Activated T-cell treated with anti-CD3 and anti-CD28 coated beads for 1 hour (primary cell): ENCODE data around the gene CAV1.

Experiments used
- DNase-seq: peaks from one replicate; pipeline ENCODE4 v3.0.0-alpha.2; 2020; ENCODE audit warnings: low read depth

Gene CAV1

DNA sequence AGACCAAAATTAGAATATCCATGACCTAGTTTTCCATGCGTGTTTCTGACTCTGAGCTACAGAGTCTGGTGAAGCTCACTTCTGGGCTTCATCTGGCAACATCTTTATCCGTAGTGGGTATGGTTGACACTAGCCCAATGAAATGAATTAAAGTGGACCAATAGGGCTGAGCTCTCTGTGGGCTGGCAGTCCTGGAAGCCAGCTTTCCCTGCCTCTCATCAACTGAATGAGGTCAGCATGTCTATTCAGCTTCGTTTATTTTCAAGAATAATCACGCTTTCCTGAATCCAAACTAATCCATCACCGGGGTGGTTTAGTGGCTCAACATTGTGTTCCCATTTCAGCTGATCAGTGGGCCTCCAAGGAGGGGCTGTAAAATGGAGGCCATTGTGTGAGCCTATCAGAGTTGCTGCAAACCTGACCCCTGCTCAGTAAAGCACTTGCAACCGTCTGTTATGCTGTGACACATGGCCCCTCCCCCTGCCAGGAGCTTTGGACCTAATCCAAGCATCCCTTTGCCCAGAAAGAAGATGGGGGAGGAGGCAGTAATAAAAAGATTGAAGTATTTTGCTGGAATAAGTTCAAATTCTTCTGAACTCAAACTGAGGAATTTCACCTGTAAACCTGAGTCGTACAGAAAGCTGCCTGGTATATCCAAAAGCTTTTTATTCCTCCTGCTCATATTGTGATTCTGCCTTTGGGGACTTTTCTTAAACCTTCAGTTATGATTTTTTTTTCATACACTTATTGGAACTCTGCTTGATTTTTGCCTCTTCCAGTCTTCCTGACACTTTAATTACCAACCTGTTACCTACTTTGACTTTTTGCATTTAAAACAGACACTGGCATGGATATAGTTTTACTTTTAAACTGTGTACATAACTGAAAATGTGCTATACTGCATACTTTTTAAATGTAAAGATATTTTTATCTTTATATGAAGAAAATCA lies 35.5 kb downstream of the CAV1 start:
- DNase-seq: no peak

DNA sequence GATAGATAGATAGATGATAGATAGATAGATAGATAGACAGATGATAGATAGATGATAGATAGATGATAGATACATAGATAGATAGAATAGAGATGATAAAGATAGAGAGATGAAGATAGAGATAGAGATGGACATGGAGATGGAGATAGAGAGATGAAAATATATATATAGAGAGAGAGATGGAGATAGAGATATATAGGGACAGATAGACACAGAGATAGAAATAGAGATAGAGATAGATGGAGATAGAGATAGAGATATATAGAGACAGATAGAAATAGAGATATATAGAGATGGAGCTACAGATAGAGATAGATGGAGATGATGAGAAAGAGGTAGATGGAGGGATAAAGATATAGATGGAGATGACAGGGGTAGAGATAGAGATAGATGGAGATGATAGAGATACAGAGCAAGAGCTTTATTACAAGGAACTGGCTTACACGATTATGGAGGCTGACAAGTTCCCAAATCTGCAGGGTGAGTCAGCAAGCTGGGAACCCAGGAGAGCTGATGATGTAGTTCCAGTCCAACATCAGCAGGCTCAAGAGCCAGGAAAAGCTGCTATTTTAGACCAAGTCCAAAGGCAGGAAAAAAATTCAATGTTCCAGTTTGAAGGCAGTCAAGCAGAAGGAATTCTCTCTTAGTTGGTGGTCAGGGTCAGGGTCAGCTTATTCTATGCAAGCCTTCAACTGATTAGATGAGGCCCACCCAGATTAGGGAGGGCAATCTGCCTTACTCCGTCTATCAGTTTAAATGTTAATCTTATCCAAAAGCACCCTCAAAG lies 37.1 kb downstream of the CAV1 start:
- no peak for DNase-seq

DNA sequence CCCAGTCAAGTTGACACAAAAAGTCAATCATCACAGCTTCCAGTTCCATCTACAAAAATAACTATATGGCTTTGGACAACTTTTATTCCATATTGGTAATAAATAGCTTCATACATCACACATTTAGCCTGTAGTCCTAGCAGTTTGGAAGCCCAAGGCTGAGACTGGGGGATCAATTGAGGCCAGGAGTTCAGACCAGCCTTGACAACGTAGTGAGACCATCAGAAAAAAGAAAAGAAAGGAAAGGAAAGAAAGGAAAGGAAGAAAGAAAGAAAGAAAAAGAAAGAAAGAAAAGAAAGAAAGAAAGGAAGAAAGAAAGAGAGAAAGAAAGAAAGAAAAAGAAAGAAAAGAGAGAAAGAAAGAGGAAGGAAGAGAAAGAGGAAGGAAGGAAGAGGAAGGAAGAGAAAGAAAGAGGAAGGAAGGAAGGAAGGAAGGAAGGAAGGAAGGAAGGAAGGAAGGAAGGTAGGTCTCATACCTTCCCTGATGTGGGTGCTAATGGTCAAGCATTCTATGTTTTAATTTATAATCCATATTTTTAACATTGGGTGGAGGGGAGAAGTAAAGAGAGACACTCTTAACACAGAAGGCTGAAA lies 37.8 kb downstream of the CAV1 start:
- DNase-seq: no peak

- no peak for DNase-seq
Measured at GRCh38 chr7:116565981-116566380, 41.1 kb downstream of the CAV1 start.

DNA sequence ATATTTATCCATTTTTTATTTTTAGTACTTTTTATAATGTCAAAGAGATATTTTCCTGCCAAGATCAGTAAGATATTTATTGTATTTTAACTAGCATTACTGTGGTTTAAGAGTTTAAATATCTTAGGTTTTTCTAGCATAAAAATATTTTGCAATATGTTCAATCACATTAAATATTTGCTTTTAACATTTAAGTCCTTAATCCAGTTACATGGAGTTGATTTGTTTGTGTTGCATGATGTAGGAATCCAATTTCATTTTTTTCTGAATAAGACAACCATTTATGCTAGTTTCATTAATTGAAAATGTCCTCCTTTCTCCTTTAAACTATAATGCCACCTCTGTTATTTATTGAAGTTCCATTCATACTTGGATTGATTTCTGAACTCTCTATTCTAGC lies 41.8 kb downstream of the CAV1 start:
- no peak for DNase-seq

DNA sequence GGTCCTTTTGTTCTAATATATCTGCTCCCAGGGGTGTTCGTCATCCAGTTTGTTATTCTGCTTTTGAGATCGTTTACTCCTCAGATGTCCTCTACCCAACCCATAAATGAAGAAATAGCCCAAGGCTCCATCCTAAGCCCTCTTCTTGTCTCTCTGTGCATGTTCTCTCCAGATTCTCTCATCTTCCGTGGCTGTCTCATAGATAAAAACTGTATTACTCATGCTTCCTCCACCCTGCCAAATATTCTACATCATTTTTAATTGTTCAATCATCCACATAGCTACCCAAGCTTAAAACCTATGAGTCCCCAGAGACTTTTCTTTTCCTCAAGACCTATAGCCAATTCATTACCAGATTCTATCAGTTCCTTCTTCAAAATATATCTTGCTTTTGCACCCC lies 44.9 kb downstream of the CAV1 start:
- no peak for DNase-seq

- no peak for DNase-seq
Measured at GRCh38 chr7:116570306-116570705, 45.5 kb downstream of the CAV1 start.

DNA sequence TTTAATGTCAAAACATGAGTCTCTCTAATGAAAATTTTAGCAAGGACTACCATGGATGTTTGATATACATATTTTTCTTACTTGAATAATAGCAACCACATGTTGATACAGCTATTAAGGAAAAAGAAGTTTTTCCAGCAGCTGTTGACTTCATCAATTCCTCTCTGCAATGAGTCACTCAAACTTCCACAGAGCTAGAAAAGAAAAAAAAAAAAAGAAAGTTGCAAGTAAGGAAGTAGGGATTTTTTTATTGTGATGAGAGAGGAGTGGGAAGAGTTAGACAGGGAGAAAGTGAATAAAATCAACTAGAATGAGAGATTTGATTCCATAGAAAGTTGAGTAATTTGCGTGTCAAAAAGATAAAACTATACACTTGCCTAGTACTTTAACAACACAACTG lies 46.2 kb downstream of the CAV1 start:
- no peak for DNase-seq

DNA sequence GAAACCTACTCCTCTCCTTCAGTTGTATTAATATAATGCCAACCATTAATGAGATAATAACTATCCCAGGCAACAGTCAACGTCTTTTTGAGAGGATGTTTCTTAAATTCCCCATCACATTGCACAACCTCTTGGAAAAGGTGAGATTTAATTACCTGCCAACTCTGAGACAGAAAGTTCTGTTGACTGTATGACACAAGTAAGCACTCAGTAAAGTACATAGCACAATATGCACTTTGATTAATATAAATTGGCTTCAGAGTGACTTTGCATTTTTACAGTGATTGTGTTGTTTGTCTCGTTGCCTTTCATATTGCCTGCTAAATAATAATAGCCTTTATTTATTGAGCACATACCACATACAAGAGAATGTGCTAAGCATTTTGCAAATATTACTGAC lies 46.7 kb downstream of the CAV1 start:
- no peak for DNase-seq

DNA sequence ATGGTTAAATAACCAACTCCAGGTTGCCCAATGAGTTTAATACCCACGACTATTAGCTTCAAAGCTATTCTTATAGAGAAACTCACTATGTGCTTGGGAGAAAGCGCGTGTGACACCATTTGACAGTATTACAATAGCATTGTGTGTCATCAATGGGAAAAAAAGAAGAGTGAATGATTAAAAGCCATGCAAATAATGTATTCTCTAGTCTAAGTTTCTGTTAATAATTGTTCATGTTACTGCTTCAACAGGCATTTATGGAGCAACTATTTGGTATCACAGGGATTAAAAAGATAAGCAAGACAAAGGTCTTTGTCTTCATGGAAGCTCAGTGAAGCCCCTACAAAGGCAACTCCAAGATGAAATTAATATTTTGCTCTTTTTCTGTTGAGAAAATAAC lies 47.2 kb downstream of the CAV1 start:
- no peak for DNase-seq

- no peak for DNase-seq
Measured at GRCh38 chr7:116573541-116573940, 48.7 kb downstream of the CAV1 start.

DNA sequence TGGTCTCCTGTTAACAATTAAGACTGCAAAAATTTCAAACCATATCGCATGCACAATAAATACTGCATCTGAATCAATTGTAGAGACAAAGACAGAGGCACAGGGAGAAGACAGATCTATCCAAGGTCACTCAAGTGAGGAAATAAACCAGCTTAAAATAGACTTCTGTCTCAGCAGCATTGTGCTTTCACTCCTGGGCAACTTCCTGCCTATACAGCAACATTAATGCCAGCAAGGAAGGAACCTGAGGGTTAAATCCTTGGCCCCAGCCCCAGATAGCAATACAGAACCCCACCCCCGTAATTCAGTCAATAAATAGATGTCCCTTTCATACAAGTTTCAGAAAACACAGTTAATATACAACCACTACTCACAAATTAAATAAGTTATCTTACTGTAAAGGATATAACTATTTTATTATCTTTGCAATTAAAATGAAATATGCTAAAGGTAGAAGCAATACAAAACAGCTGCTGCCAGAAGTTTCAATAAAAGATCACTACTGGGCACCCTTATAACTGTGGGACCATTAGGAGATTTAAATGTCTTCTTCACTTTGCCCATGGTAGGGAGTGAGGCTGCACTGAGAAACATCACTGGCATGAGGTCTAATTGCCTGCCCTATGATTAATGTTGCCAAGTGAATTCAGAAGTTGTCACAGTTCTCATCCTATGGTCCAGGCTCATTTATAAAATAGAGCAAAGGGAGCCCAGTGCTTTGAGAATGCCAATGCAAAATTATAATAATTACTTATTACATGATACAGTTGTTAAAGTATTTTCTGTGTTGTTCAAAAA lies 49.4 kb downstream of the CAV1 start:
- no peak for DNase-seq

- DNase-seq: no peak
Measured at GRCh38 chr7:116575853-116576252, 51.0 kb downstream of the CAV1 start.

DNA sequence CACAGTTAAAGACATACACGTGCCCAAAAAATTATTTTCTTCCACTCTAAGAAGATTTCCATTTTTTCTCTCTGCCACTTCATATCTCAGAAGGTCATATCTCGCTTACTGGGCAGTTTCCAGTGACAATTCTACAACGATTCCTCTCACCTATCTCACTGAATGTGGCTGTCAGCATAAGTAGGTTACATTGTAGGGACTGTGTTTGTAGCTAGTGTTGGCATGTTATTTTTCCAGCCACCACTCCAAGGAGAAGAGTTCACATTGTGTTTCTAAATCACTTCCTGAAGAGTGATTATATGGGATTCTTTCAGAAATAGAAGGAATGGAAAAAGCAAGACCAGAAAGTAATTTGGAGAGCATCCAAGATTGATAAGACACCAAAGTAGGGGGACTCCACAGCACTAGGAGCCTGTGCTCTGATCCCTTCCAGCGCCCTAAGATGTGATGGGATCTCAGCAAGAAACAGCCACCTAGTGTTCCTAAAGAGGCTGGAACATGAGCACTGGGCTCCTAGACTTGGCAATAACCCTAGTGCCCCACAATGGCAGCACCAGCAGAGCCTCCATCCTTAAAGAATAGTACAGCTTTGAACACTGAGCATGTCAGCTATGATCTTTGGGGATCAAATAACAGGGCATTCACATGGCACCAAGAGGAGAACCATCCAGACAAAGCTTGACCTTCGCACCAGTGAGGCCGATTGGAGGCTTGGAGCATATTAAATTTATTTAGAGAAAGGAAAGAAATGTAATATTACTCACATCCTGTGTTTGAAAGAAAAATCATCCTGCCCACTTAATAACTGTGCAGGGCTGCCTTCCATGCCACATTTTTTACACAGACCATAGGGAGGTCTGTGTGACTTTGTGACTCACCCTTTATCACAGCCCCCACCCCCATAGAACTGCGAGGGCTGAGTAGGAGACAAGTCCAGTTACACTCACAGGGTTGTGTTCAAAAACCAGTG lies 51.8 kb downstream of the CAV1 start:
- DNase-seq: no peak

- DNase-seq: no peak
Measured at GRCh38 chr7:116577320-116577871, 52.6 kb downstream of the CAV1 start.

DNA sequence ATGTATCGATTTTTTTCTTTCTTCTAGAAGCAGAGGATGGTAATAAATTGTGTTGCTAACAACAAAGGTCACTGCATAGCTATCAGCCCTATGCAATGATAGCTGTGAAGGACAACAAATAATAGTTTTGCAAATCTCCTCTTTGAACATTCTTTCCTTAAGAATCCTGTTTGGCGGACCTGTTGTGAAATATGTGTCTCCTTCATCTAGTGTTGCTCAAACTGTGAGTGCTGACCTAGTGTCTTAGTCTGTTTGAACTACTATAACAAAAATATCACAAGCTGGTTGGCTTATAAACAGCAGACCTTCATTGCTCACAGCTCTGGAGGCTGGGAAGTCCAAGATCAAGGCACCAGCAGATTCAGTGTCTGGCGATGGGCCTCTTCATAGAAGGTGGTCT lies 53.7 kb downstream of the CAV1 start:
- DNase-seq: no peak

GRCh38 chr7:116579322-116579721 lies 54.5 kb downstream of the CAV1 start:
- no peak for DNase-seq

DNA sequence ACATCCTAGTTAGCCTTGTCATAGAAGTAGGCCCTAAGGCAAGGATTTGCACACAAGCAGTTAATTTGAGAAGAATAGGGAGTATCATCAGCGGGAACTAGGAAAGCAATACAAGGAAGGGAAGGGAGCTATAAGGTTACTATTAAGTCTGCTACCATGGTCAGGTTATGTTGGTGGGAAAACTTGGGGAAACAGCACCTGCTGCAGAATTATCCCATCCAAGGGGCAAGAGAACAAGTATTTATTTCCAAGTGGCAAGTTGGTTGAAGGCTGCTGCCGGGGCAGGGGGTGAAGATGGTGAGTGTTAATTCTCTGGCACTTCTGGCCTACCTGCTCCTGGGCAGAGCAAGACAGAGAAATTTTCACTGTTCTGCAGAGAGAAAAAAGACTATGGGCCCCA lies 55.0 kb downstream of the CAV1 start:
- DNase-seq: no peak

- no peak for DNase-seq
Measured at GRCh38 chr7:116582164-116582732, 57.4 kb downstream of the CAV1 start.

DNA sequence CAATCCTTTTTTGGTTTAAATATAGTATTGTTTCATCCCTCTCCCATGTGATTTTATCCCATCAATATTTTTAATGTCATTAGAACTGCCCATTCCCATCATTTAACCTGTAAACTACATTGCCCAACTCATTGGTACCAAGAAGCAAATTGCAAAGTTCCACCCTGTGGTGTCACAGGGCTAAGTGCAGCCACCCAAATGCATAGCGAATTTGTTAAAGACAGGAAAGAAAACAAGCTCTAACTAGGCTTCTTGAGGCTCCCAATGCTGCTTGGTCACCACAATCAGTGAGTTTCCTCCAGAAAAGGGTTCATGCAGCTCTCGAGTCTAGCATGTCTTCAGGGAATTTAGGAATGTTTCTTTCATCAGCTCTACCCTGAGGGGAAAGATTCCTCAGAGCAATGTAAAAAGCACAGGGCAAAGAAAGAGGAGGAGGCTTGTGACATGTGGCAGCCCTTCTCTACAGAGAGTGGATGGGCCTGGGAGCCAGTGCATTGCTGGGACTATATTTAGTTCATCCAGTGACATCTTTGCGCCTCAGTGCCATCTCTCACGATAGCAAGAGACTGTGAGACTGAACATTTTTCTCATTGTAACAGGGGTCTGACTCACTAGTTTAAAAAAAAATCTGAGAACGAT lies 58.1 kb downstream of the CAV1 start:
- no peak for DNase-seq
